ELR (cell line): Measurements from ENCODE around the gene ACP7.
"Not testable (repeated sequence)": the region's sequence is repeated elsewhere in the genome, so short reads cannot be mapped to it uniquely, and the experiment has no call there.

Source experiments
- DNase-seq: peaks from one replicate; pipeline ENCODE4 v3.0.0-alpha.2; 2015; ENCODE audit warnings: low read depth

ACP7 gene

GRCh38 chr19:39078436-39079200 lies 5.5 kb upstream of the ACP7 start:
- DNase-seq = peak; percentile 98

- no peak for DNase-seq
These were observed 3.7 kb upstream of the ACP7 start for GRCh38 chr19:39080431-39080830.

GRCh38 chr19:39082167-39082566 lies 2.0 kb upstream of the ACP7 start:
- no peak for DNase-seq

DNA sequence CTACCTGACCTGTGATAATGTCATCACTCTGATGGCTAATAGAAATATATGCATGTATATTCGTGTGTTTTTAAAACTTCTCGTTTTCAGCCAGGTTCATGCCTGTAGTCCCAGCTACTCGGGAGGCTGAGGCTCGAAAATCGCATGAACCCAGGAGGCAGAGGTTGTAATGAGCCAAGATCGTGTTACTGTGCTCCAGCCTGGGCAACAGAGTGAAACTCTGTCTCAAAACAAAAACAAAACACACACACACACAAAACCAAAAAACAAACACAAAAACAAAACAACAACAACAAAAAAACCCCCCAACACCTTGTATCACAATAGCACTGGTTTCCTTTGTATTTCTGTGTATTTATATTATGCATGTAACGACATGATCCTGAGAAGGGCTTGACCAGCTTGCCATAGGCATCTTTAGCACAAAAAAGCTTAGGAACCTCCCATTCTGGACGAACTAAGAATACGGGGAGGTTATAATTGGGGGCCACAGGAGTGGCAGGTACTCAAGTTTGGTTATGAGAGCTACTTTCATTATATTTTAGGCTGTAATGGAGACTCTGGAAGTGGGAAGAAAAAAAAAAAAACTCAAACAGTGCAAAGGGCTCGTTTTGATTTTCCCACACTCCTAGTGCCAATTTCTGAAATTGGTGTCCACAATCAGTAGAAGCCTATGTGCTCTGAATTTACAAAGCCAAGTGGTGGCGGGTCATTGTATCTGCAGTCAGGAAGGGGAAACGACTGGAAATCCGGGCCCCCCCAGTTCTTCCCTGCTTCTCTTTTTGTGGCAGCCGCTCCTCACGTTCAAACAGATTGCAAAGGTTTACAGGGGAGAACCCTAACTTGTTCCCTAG lies 1.2 kb upstream of the ACP7 start:
- DNase-seq = peak; percentile 36

GRCh38 chr19:39083599-39083982 lies 577 bp upstream of the ACP7 start:
- DNase-seq = no peak

- peak; percentile 24 for DNase-seq
These were observed 538 bp downstream of the ACP7 start for GRCh38 chr19:39084732-39085080.

GRCh38 chr19:39085392-39085791 lies 1.2 kb downstream of the ACP7 start:
- no peak for DNase-seq

- DNase-seq = no peak
These were observed 2.2 kb downstream of the ACP7 start for GRCh38 chr19:39086386-39086785.

- no peak for DNase-seq
These were observed 3.9 kb downstream of the ACP7 start for GRCh38 chr19:39087907-39088686.

GRCh38 chr19:39090016-39090415 lies 5.8 kb downstream of the ACP7 start:
- DNase-seq = not testable (repeated sequence)

DNA sequence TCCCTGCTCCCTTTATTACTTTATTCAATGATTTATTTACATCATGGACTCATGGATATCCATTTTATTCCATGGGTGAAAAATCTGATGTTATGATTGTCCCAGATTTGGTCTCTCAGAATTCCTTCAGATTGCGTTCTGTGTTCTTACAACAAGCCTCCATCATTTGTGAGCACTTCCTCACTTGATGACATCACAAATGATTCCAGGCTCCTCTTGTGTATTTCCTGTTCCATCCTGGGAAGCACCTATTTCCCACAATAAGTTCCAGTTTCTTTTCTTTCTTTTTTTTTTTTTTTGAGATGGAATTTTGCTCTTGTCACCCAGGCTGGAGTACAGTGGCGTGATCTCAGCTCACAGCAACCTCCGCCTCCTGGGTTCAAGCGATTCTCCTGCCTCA lies 6.7 kb downstream of the ACP7 start:
- DNase-seq = no peak

- DNase-seq = not testable (repeated sequence)
These were observed 11.8 kb downstream of the ACP7 start for GRCh38 chr19:39095799-39096540.

DNA sequence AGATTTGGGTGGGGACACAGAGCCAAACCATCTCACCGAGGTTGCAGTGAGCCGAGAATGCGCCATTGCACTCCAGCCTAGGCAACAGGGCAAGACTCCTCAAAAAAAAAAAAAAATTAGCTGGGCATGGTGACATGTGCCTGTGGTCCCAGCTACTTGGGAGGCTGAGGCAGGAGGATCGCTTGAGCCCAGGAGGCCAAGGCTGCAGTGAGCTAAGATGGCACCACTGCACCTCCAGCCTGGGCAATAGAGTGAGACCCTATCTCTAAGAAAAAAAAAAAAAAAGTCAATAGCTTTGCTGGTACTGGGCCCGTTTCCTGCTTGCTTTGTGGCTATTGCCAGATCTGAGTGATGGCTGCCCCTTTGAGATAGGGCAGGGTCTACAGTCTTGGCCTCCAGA lies 13.1 kb downstream of the ACP7 start:
- no peak for DNase-seq

DNA sequence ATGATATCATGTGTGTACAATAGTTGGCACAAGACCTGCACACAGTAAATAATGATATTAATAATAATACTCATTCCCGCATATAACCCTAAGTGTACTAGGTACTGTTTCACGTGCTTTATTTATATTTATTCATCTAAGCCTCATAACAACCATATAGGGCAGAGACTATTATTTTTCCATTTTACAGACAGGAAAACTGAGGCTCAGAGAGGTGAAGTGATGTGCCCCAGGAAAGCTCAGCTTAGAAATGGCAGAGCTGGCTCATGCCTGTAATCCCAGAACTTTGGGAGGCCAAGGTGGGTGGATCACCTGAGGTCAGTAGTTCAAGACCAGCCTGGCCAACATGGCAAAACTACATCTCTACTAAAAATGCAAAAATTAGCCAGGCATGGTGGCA lies 13.6 kb downstream of the ACP7 start:
- DNase-seq = no peak

DNA sequence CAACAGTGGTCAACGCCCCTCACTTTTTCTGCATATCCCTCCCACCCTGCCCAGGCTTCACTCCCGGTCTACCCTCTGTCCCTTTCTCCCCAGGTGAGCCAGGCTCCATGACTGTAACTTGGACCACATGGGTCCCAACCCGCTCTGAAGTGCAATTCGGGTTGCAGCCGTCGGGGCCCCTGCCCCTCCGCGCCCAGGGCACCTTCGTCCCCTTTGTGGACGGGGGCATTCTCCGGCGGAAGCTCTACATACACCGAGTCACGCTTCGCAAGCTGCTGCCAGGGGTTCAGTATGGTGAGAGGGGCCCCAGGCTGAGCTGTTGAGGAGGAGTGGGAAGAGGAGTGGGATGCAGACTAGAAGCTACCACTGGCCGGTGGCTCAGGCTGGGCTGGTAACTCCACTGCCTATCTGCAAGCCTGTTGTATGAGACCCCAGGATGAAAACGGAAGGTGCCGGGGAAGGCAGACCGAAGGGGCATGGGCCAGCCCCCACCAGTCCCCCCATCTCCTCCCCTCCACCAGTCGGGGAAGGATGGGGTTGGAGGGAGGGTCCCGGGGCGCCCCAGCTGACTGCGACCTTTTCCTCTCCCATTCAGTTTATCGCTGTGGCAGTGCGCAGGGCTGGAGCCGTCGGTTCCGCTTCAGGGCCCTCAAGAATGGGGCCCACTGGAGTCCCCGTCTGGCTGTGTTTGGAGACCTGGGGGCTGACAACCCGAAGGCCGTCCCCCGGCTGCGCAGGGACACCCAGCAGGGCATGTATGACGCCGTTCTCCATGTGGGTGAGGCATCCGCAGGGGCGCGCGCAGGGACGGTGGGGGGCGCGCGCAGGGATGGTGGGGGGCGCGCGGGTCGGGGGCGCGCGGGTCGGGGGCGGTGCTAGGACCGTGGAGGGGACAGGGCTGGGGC lies 14.4 kb downstream of the ACP7 start:
- DNase-seq = no peak

GRCh38 chr19:39099341-39099740 lies 15.2 kb downstream of the ACP7 start:
- DNase-seq = no peak

DNA sequence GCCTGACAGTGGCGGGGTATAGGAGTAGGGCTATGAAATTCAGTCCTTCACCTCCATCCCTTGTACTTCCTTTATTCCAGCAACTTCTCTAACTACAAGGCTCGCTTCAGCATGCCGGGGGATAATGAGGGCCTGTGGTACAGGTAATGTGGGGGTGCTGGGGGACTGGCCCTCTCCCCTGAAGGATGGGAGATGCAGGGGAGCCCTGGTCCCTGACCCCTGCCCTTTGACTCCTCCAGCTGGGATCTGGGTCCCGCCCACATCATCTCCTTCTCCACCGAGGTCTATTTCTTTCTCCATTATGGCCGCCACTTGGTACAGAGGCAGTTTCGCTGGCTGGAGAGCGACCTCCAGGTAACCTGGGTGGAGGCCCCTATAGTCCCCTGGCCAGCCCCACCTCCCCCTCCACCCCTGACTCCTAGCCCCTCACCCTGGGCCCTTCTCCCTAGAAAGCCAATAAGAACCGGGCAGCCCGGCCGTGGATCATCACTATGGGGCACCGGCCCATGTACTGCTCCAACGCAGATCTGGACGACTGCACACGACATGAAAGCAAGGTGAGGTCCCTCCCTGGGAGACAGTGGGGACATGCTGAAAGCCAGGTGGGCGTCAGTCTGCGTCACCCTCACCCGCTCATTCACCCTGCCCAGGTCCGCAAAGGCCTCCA lies 16.5 kb downstream of the ACP7 start:
- no peak for DNase-seq

GRCh38 chr19:39103151-39103550 lies 19.0 kb downstream of the ACP7 start:
- no peak for DNase-seq

DNA sequence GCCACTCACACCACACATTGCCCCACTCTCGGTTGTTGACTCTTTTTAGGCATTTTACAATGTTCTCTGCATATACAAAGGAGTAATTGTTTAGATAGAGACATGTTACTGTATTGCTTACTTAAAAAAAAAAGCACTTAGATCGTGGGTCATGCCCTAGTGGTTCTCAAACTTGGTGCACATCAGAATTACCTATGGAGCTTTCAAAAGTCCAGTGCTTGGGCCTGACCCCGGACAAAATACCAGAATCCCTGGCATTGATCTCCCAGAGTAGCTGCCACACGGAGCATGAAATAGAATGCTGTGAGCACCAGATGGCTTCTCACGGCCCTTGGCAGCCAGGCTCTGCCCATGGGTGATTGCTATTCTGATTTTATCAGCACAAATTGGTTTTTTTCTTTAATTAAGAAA lies 20.0 kb downstream of the ACP7 start:
- DNase-seq = no peak

- no peak for DNase-seq
These were observed 22.0 kb downstream of the ACP7 start for GRCh38 chr19:39106194-39106593.
